GM03348 (cell line): ENCODE results near the gene AFTPH.

Source experiments
- DNase-seq: peaks from one replicate; pipeline ENCODE4 v3.0.0; 2012; ENCODE audit warnings: low spot score

AFTPH gene

DNA sequence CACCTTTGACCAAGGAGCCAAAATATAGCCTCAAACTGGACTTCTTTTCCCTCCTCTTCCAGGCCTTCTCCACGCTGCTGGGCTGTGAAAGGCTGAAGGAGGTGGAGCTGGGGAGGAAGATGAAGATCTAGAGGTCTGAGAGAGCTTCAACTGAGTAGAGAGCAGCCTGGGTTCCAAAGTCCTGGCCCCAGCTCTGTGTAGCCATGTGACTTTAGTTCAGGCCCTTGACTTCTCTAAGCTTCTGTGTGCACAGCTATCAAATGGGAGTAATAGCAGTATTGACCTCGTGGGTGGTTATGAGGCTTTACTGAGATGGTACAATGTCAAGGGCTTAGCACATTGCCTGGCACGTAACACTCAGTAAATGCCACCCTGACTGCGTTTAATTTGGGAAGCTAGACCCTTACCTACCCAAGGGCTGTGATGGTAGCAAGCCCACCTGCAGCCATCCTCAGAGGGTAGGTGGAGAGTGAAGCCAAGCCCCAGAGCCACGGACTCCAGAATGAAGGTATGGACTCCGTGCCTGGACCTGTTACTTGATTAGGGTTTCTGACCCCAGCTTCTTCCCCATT lies 91.2 kb downstream of the AFTPH start:
- no peak for DNase-seq

- no peak for DNase-seq
Observed at GRCh38 chr2:64615844-64616536, 91.9 kb downstream of the AFTPH start.

- DNase-seq = no peak
Observed at GRCh38 chr2:64617631-64618151, 93.6 kb downstream of the AFTPH start.

DNA sequence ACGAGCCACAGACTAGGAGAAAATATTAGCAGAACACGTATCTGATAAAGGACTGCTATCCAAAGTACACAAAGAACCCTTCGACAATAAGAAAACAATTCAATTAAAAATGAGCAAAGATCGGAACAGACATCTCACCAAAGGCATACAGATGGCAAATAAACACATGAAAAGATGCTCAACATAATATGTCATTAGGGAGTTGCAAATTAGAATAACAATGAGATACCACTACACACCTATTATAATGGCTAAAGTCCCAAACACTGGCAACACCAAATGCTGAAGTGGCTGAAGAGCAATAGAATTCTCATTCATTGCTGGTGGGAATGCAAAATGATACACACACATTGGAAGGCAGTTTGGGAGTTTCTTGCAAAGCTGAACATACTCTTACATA lies 96.5 kb downstream of the AFTPH start:
- no peak for DNase-seq

DNA sequence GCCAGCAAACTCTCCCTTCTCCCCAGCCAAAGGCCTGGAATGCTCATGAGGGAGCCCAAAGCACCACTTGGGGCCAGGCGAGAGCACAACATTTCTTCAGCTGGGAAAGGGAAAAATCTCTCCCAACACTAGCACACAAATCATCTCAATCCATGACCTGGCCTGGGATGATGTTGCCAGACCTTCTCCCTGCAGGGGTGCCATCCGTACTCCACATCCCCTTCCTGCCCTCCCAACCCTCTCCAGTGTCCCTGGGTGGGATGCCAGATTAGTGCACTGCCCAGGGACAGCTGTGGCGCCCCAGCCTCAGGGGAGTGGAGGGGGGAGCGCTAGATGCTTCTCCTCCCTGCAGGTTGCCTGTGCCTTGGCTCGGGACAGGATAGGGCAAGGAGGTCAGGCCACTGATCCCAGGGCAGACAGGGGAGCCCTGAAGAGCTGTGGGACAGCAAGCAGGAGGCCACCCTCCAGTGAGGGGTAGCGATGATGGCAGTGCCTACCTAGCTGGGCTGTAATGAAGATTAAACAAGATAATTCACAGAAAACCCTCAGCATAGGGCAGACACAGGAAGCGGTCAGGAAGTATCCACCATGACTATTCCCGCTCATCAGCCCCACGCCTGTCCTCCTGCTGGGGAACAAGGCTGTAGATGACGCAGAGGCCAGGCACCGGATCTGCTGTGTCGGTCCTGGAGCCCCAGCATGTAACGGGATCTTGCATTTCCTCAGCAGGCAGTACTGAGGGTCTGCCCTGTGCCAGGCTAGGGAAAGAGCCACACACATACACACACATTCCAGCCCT lies 98.5 kb downstream of the AFTPH start:
- no peak for DNase-seq

DNA sequence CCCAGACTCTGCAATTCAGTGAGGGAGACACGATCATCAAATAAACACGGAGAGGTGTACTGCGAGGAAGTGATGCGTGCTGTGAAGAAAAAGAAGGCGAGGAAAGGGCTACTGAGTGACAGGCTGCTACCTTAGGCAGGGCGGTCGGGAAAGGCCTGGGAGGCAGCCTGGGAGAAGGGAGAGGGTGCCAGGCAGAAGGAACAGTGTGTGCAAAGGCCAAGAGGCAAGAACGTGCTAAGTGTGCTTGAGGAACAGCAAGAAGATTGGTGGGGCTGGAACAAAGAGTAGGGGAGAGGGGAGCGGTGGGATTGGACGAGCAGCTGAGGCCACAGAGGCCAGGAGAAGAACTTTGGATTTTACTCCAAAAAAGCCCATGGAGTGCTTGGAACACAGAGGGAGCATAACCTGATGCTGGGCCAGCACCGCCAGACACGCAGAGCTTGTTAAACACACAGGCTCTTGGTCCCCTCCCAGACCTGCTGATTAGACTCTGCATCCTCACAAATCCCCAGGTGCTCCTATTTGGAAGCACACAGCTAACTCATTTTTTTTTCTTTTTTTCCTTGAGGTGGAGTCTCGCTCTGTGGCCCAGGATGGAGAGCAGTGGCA lies 99.2 kb downstream of the AFTPH start:
- DNase-seq = no peak

DNA sequence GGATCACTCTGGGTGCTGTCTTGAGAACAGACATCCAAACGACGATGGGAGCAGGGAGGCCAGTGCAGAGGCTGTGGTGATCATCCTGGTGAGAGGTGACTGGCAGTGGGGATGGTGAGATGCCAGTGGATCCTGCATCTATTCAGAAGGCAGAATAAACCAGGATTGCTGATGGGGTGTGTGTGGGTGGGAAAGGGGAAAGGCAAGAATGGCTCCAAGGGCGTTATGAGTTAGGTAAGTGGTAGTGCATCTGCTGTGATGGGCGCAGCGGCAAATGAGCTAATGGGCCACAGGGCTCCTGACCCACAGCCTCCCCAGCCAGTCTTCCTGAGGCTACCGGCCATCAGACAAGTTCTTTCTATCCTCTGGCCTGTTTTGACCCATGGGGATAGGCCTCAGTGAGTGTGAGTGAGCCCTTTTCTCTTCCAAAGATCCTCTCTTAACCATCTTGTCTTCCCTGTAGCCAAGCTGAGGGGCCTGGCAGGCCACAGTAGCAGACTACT lies 100.0 kb downstream of the AFTPH start:
- no peak for DNase-seq

GRCh38 chr2:64624862-64625261 lies 100.7 kb downstream of the AFTPH start:
- DNase-seq = no peak

GRCh38 chr2:64625299-64626145 lies 101.4 kb downstream of the AFTPH start:
- no peak for DNase-seq

- DNase-seq = no peak
Observed at GRCh38 chr2:64626146-64626809, 102.2 kb downstream of the AFTPH start.

DNA sequence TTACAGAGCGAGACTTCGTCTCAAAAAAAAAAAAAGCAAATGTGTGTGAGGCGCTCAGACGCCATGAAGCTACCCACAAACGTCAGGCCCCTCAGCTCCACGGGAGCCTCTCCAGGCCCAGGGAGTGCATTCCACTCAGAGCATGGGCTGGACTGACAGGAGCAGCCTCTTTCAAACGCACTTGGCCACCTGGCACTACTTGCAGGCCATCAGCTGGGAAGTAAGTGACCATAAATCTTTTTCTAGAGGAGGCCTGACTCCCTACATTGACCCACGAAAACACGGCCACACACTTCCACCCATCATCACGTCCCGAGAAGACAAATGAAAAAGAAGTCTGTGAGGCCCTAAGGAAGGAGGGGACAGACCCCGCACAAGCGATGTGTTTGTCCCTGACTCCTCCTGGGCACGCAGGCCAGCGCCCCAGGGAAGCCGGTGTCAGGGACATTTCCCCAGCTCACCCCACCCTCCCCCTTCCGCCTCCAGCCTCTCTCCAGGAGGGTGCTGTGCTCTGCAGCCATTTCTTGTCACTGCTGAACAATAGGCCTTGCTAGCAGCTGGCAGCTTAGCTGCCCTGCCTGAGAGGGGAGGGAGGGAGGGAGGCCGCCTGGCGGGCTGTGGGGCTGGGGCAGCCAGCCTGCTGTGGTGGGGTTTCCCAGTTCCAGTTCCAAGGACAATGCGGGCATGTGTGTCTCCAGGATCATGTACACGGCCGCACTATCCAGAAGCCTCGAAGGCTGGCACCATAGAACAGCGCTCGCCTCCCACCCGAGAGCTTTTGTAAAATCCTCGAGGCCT lies 103.0 kb downstream of the AFTPH start:
- DNase-seq = no peak

GRCh38 chr2:64627860-64628841 lies 104.0 kb downstream of the AFTPH start:
- no peak for DNase-seq

DNA sequence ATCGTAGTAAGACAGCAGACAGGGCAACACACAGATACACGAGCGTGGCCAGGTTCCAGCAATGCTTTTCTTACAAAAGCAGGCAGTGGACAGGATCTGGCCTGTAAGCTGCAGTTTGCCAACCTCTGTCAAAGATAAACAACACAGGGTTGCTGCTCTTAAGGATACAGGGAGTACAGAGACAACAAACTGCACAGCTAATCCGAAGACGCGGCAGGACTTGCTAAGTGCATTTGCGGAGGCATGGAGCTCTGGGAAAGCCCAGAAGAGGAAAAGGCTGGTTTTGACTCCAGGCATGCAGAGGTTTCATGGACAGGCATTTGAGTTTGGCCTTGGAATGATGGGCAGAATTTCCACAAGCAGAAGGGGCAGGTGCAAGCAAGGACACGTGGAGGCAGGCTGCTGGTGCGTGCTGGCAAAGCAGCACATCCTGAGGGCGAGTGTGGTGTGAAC lies 105.2 kb downstream of the AFTPH start:
- no peak for DNase-seq

DNA sequence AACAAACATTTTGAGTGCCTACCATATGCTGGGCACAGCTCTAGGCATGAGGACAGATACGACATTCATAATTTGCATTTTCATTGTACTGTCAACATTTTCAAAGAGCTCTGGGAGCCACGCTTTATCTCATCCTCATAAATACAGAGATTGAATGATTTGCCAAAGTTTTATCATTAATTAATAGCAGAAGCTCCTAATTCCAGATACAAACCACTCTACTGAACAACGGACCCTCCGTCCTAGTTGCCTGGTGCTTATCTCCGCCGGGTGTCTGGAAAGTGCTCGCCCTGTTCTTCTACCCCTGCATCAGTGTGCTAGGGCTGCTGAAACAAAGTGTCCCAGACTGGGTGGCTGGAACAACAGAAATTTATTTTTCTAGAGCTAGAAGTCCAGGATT lies 105.7 kb downstream of the AFTPH start:
- DNase-seq = no peak

GRCh38 chr2:64630752-64631151 lies 106.6 kb downstream of the AFTPH start:
- DNase-seq = no peak

GRCh38 chr2:64631771-64632170 lies 107.6 kb downstream of the AFTPH start:
- no peak for DNase-seq

DNA sequence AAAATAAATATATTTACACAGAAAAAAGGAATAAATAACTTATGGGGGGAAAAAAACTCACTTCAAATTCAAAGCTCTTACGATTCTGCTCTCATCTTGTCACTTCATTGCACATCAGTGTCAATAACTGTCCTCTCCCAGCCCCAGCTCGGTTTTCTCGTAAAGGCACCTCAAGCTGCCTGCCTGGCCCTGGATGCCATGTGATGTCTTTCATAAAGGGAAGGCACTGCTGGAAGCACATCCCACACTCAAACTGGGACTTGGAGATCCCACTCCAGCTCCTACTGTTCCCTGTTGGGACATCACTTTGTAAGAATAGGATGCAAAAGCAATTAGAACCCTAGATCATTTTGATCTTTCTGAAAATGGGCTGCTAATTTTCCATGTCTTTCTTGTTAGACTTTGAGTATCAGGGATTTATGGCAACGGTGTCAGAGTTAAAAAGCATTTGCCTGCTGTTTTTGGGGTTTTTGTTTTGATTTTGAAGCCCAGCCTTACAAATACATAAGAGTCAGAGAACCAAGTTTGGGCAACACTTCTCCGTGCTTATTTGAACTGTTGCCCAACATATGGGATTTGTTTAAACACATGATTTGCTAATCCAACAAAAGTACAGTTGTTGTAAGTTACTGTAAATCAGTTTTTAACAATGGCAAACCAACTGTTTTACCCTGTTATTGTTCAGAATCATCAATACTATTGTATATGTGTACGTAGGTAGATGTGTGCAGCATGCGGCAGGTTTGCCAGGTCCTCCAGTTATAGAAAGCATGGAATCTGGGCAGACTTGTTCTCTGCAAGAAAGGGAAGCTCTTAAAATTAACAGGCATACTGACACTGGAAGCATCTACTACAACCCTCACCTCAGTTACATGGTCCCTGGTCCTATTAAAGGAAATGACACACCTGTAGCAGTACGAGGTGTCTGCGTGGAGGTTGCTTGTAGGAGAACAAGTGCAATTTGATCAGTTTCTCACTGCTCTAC lies 109.0 kb downstream of the AFTPH start:
- peak; percentile 62 for DNase-seq
